Activated naive CD8-positive, alpha-beta T cell (primary cell): ENCODE results near the gene CRYBG3.
"Not testable (repeated sequence)": the region's sequence is repeated elsewhere in the genome, so short reads cannot be mapped to it uniquely, and the experiment has no call there.

Experiments
- H3K27ac Mint-ChIP-seq: one replicate; pipeline ENCODE4 v1.8.0; 2021; ENCODE audit warnings: mixed read lengths
- H3K27me3 Mint-ChIP-seq: one replicate; pipeline ENCODE4 v1.8.0; 2021; ENCODE audit warnings: mixed read lengths
- H3K36me3 Mint-ChIP-seq: one replicate; pipeline ENCODE4 v1.8.0; 2021; ENCODE audit warnings: mixed read lengths
- H3K4me1 Mint-ChIP-seq: one replicate; pipeline ENCODE4 v1.8.0; 2021; ENCODE audit warnings: low read depth, mixed read lengths
- H3K4me3 Mint-ChIP-seq: one replicate; pipeline ENCODE4 v1.8.0; 2021; ENCODE audit warnings: mild to moderate bottlenecking, mixed read lengths
- H3K9me3 Mint-ChIP-seq: one replicate; pipeline ENCODE4 v1.8.0; 2021; ENCODE audit warnings: low read depth, mixed read lengths

CRYBG3 gene

DNA sequence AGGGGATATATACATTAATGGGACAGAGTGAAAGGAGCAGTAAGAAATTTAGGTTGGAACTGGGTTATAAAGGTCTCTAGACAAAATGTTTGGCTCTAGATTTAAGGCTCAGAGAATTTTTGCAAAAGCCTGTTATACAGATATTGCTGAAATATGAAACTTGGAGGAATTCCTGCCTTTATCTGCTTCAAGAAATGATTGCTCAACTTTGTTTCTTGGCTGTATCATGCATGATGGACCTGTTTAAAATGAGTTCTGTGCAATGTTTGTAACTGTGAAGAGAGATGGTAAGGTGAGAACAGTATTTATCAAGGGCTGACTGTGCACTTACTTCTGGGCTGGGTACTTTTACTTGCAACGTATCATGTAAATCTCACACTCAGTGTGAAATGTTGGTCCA is 3.3 kb downstream of the CRYBG3 start:
- no peaks in the 10 kb centered on the region for H3K9me3 Mint-ChIP-seq
- H3K4me3 Mint-ChIP-seq, result no peak overlapping the region
- H3K36me3 Mint-ChIP-seq, result no peaks in the 10 kb centered on the region
- no peak overlapping the region for H3K27ac Mint-ChIP-seq
- peaks cover 7% of the 10 kb centered on the region for H3K27me3 Mint-ChIP-seq
- peaks cover 22% of the 10 kb centered on the region for H3K4me1 Mint-ChIP-seq

- Mint-ChIP-seq H3K27ac (no peak overlapping the region), H3K9me3 (no peaks in the 10 kb centered on the region), H3K27me3 (peaks cover 1% of the 10 kb centered on the region), H3K4me1 (peaks cover 7% of the 10 kb centered on the region), H3K36me3 (no peaks in the 10 kb centered on the region), H3K4me3 (no peak overlapping the region)
Observed at GRCh38 chr3:97827741-97828471, 6.1 kb downstream of the CRYBG3 start.

DNA sequence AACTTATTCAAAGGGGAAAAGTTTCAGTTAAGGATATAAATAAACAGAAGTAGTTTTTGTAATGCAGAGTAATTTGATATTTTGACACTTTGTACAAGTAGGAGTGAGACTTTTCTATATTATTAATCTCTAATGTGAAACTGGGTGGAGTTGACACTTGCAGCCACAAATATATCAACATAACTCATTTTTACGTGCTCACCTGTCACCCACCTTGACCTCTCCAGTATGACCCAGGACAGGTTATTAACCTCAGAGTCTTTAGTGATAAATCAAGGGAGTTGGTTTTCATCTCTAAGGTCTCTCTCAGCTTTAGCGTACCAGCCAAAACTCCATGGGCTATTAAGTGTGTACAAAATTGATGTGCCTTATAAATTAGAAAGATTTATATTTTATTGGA is 7.4 kb downstream of the CRYBG3 start:
- Mint-ChIP-seq H3K36me3 (no peaks in the 10 kb centered on the region), H3K4me3 (no peak overlapping the region), H3K4me1 (no peaks in the 10 kb centered on the region), H3K9me3 (no peaks in the 10 kb centered on the region), H3K27me3 (no peaks in the 10 kb centered on the region), H3K27ac (no peak overlapping the region)

- no peaks in the 10 kb centered on the region for H3K27me3 Mint-ChIP-seq
- H3K27ac Mint-ChIP-seq, result no peak overlapping the region
- no peak overlapping the region for H3K4me3 Mint-ChIP-seq
- no peaks in the 10 kb centered on the region for H3K9me3 Mint-ChIP-seq
- no peaks in the 10 kb centered on the region for H3K36me3 Mint-ChIP-seq
- no peaks in the 10 kb centered on the region for H3K4me1 Mint-ChIP-seq
Observed at GRCh38 chr3:97830638-97831037, 8.8 kb downstream of the CRYBG3 start.

DNA sequence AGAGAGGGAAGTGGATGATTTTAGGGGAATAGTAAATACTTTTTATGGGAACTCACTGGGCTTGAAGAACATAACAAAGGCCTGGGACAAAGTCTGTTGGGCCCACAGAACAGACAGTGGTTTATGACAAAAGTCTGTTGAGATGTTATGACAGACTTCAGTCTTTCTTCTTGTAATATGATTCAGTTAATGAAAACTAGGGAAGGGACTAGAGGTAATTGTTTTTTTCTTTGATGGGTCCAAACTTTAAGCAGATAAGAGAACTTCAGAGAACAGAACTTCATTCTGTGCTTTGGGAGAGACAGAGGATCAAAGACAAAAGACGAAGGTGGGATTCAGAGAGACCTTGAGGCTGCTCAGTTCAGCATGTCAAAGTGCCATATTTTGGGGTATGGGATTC is 9.3 kb downstream of the CRYBG3 start:
- Mint-ChIP-seq H3K9me3 (no peaks in the 10 kb centered on the region), H3K36me3 (no peaks in the 10 kb centered on the region), H3K27me3 (no peaks in the 10 kb centered on the region), H3K4me3 (no peak overlapping the region), H3K27ac (no peak overlapping the region), H3K4me1 (no peaks in the 10 kb centered on the region)

DNA sequence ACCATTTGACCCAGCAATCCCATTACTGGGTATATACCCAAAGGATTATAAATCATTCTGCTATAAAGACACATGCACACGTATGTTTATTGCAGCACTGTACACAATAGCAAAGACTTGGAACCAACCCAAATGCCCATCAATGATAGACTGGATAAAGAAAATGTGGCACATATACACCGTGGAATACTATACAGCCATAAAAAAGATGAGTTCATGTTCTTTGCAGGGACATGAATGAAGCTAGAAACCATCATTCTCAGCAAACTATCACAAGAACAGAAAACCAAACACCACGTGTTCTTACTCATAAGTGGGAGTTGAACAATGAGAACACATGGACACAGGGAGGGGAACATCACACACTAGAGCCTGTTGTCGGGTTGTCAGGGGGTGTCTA is 11.4 kb downstream of the CRYBG3 start:
- not testable (repeated sequence) for H3K27ac Mint-ChIP-seq, H3K36me3 Mint-ChIP-seq, H3K4me1 Mint-ChIP-seq, H3K4me3 Mint-ChIP-seq, H3K9me3 Mint-ChIP-seq, H3K27me3 Mint-ChIP-seq

DNA sequence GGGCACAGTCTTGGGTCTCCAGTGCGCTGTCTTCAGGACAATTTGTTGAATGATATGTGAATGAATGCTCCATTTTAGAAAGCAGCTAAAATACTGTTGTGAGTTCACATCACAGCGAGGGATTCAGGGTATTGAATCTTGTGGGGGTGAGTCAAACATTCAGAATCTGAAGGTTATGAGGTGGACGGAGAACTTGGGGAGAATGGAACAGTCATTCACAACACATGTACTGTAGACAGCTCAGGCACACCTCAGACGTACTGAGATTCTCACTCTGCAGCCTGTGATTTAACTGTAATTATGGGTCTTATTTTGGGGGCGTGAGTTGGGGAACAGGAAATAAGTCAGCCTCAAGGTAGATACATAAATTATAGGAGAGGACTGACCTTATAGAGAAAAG is 13.9 kb downstream of the CRYBG3 start:
- no peaks in the 10 kb centered on the region for H3K9me3 Mint-ChIP-seq
- no peak overlapping the region for H3K4me3 Mint-ChIP-seq
- no peaks in the 10 kb centered on the region for H3K4me1 Mint-ChIP-seq
- no peaks in the 10 kb centered on the region for H3K27me3 Mint-ChIP-seq
- H3K27ac Mint-ChIP-seq, result no peak overlapping the region
- H3K36me3 Mint-ChIP-seq, result no peaks in the 10 kb centered on the region

DNA sequence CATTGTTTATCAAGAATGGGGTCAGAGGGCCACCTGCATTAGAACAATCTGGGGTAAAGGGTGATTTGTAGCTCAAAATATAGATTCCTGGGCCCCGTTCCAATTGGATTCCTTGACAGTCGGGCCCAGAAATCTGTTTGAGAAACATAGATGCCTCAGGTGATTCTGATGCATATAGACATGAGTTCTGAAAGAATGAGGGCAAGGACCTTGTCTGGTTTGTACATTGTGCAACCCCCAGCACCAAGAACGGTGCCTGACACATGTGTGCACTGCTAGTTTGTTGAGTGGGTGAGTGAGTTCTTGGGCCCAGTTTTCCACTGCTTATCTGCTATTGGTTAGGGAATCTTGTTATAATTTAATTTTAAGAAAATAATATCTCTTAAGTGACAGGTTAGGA is 16.6 kb downstream of the CRYBG3 start:
- no peak overlapping the region for H3K27ac Mint-ChIP-seq

DNA sequence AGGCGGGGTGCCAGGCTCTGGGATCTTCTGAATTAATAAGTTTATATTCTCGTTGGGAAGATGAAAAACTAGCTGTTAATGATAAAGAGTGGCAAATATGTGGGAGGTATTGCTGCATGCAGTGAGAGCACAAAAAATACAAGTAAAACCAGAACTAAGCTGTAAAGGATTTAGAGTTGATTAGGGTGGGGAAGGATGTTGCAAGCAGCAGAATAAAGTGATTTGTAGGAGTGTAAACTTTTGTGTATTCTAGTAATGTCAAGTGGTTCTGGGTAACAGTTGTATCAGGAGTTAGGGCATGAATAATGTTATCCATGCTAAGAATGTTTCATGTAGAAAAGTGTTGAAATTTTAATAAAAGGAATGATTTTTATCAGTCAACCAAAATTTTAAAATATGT is 18.1 kb downstream of the CRYBG3 start:
- Mint-ChIP-seq H3K36me3 (peaks cover 2% of the 10 kb centered on the region), H3K9me3 (no peaks in the 10 kb centered on the region), H3K27me3 (no peaks in the 10 kb centered on the region), H3K4me3 (no peak overlapping the region), H3K4me1 (no peaks in the 10 kb centered on the region), H3K27ac (no peak overlapping the region)

More for the DNA sequence above, 16.6 kb downstream of the CRYBG3 start:
- no peaks in the 10 kb centered on the region for H3K9me3 Mint-ChIP-seq
- H3K4me3 Mint-ChIP-seq, result no peak overlapping the region
- peaks cover 1% of the 10 kb centered on the region for H3K36me3 Mint-ChIP-seq
- H3K4me1 Mint-ChIP-seq, result no peaks in the 10 kb centered on the region
- H3K27me3 Mint-ChIP-seq, result no peaks in the 10 kb centered on the region

DNA sequence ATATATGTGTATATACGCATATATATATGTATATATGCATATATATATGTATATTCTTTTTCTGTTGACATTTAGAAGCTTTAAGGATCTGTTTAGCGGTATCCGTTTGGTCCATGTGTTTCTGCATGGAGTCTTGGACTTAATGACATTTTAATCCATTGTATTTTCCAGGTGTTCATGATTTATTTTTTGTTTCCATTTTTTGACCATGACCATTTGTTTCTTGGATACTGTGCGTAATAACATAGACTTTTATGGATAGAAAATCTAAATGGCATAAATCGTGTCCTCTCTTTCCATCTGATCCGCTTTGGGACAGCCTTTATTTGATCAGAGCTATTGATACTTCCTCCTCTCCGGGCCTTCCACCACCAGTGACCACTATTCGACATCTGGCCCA is 19.5 kb downstream of the CRYBG3 start:
- H3K27ac Mint-ChIP-seq, result no peak overlapping the region
- H3K4me3 Mint-ChIP-seq, result no peak overlapping the region
- H3K27me3 Mint-ChIP-seq, result peaks cover under 1% of the 10 kb centered on the region
- no peaks in the 10 kb centered on the region for H3K4me1 Mint-ChIP-seq
- H3K9me3 Mint-ChIP-seq, result no peaks in the 10 kb centered on the region
- H3K36me3 Mint-ChIP-seq, result peaks cover 4% of the 10 kb centered on the region

DNA sequence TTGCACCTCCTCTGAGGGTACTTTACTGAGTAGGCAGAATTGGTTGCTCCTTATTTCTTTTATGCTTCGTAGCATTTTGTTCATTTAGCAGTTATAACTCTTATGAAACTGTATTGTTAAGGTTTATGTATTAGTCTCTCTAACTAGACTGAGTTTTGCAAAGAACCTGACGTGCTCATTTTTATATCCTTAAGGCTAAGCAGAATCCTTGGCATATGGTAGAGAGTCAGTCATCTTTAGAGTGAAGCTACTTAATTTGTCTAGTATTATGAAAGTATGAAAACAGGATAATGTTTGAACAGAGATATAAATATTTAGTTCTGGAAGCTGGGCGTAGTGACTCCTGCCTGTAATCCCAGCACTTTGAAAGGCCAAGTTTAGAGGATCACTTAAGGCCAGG is 20.1 kb downstream of the CRYBG3 start:
- peaks cover 1% of the 10 kb centered on the region for H3K27me3 Mint-ChIP-seq
- H3K36me3 Mint-ChIP-seq, result peaks cover 4% of the 10 kb centered on the region
- no peak overlapping the region for H3K27ac Mint-ChIP-seq
- H3K9me3 Mint-ChIP-seq, result no peaks in the 10 kb centered on the region
- H3K4me3 Mint-ChIP-seq, result no peak overlapping the region
- H3K4me1 Mint-ChIP-seq, result no peaks in the 10 kb centered on the region

DNA sequence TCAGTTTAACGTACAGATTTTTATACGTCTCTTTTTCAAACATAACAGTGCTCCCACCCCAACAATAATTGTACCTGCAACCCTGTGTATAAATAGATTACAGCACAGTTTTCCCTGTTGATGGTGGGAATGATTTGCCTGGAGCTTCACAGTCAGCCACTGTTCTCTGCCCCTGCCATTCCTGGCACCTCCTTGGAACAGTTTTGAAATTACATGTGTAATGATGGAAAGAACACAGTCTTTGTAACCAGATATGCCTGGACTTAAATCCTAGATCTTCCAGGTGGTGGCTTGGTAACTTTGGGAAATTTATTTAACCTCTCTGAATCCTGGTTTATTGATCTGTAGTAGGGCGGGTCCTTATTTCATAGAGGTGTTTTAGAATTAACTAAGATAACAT is 27.0 kb downstream of the CRYBG3 start:
- H3K4me1 Mint-ChIP-seq, result no peaks in the 10 kb centered on the region
- H3K9me3 Mint-ChIP-seq, result peaks cover 3% of the 10 kb centered on the region
- H3K27ac Mint-ChIP-seq, result no peak overlapping the region
- peaks cover 6% of the 10 kb centered on the region for H3K36me3 Mint-ChIP-seq
- no peak overlapping the region for H3K4me3 Mint-ChIP-seq
- H3K27me3 Mint-ChIP-seq, result peaks cover 2% of the 10 kb centered on the region

DNA sequence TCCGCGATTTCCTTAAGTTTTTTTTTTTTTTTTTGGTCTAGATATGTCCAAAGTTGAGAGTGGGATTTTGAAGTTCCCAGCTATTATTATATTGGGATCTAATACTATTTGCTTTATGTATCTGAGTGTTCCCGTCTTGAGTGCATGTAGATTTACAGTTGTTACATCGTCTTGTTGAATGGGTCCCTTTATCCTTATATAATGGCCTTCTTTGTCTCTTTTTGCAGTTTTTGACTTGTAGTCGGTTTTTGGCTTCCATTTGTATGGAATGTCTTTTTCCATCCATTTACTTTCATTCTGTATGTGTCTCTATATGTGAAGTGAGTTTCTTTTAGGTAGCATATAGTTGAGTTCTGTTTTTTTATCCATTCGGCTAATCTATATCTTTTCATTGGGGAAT is 35.6 kb downstream of the CRYBG3 start:
- H3K4me3 Mint-ChIP-seq, result no peak overlapping the region
- no peaks in the 10 kb centered on the region for H3K27me3 Mint-ChIP-seq
- no peaks in the 10 kb centered on the region for H3K4me1 Mint-ChIP-seq
- peaks cover 9% of the 10 kb centered on the region for H3K36me3 Mint-ChIP-seq
- no peak overlapping the region for H3K27ac Mint-ChIP-seq
- H3K9me3 Mint-ChIP-seq, result peaks cover 14% of the 10 kb centered on the region

DNA sequence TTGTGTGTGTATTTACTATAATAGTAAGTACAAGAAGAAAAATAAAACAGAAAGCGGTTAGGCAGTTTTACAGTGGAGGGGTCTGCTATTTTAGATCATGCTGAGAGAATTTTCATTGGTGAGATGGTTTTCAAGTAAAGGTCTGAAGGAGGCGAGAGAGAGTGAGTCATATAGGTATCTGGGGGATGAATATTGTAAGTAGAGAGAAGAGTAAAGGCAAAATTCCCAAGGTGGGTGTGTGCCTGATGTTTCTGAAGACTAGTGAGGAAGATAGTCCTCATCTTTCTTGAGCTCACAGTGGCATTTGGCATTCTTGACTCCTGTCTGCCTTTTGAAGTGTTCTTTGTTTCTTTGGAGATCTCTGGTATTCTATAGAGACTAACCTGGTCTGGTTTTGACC is 38.6 kb downstream of the CRYBG3 start:
- H3K27ac Mint-ChIP-seq, result no peak overlapping the region
- H3K4me3 Mint-ChIP-seq, result no peak overlapping the region
- H3K27me3 Mint-ChIP-seq, result no peaks in the 10 kb centered on the region
- H3K9me3 Mint-ChIP-seq, result no peaks in the 10 kb centered on the region
- H3K4me1 Mint-ChIP-seq, result no peaks in the 10 kb centered on the region
- peaks cover 2% of the 10 kb centered on the region for H3K36me3 Mint-ChIP-seq

DNA sequence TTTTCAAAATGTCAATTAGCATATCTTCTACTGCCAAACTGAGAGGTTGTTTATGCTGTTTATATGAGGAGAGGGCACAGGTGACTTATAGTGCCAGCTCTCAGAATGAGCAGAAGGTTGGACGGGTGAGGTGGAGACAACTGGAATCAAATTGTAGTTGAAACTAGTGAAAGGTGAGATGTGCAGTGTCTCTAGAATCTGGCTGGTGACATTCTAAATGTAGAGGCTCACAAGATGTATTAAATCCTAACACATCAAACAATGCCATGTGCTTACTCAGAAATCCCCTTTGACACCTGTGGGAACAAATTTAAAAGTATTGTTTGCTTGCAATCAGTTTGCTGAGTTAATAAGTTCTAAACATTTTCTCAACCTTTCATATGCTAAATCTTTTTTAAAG is 40.8 kb downstream of the CRYBG3 start:
- Mint-ChIP-seq H3K4me3 (no peak overlapping the region), H3K4me1 (no peaks in the 10 kb centered on the region), H3K36me3 (no peaks in the 10 kb centered on the region), H3K27me3 (no peaks in the 10 kb centered on the region), H3K9me3 (no peaks in the 10 kb centered on the region), H3K27ac (no peak overlapping the region)

DNA sequence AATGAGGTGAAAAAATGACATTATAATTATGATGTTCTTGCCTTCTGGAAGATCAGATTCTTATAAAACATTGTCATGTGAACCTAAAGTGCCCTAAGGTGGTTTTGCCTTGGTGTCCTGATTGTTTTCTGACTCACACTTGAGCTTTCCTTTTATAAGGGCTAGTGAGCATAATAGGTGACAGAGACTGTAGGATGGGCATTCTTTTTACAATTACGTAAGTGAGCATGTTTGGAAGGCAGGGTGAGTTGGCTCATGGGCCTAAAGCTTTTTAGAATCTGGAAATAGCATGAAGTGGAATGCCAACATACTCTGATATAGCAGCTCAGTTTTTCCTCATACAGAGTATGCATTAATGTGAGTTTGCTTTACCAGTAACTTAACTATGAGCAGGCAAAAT is 41.2 kb downstream of the CRYBG3 start:
- no peak overlapping the region for H3K4me3 Mint-ChIP-seq
- no peaks in the 10 kb centered on the region for H3K4me1 Mint-ChIP-seq
- H3K27me3 Mint-ChIP-seq, result no peaks in the 10 kb centered on the region
- no peaks in the 10 kb centered on the region for H3K36me3 Mint-ChIP-seq
- H3K9me3 Mint-ChIP-seq, result no peaks in the 10 kb centered on the region
- H3K27ac Mint-ChIP-seq, result no peak overlapping the region
